Heart left ventricle (tissue), 16 donors: ENCODE results near the gene SCLT1. TPM values are rescaled to one million over a fixed set of nuclear protein-coding genes. Genes with fewer than 3 reads are reported as not detected.

Experiments used
- ATAC-seq, 4 donors: fragments of 200-7000 bp; cut with Tn5 transposase; one replicate each; pipeline ENCODE4 v1.9.1; 2020 to 2022; ENCODE audit warnings: moderate library complexity in 4 of 4, mild to moderate bottlenecking in 3 of 4, moderate number of reproducible peaks in 1 of 4
- DNase-seq, 5 donors: peaks; one replicate each; pipeline ENCODE4 v3.0.0-alpha.2; 2020
- H3K27ac ChIP-seq, 12 donors: fragments of 200-600 bp; sonication (generic) in 4 of 12; one replicate each; pipeline versions ENCODE4 v1.5.0 to v1.8.0; 2016 to 2022; ENCODE audit warnings: mild to moderate bottlenecking in 2 of 12
- H3K27me3 ChIP-seq, 9 donors: fragments of 200-600 bp; sonication (generic) in 2 of 9; one replicate each; pipeline versions ENCODE4 v1.5.1 to v1.8.0; 2016 to 2022; ENCODE audit warnings: mild to moderate bottlenecking in 3 of 9
- H3K36me3 ChIP-seq, 9 donors: fragments of 200-600 bp; sonication (generic) in 2 of 9; one replicate each; pipeline versions ENCODE4 v1.5.0 to v1.8.0; 2018 to 2022; ENCODE audit warnings: mild to moderate bottlenecking in 2 of 9
- H3K4me1 ChIP-seq, 12 donors: fragments of 200-600 bp; sonication (generic) in 4 of 12; one replicate each; pipeline versions ENCODE4 v1.5.0 to v1.8.0; 2016 to 2022; ENCODE audit warnings: mild to moderate bottlenecking in 3 of 12
- H3K4me3 ChIP-seq, 12 donors: fragments of 200-600 bp; sonication (generic) in 4 of 12; one replicate each; pipeline versions ENCODE4 v1.5.0 to v1.8.0; 2017 to 2022; ENCODE audit warnings: mild to moderate bottlenecking in 9 of 12, moderate library complexity in 4 of 12
- H3K9me3 ChIP-seq, 12 donors: fragments of 200-600 bp; sonication (generic) in 4 of 12; one replicate each; pipeline versions ENCODE4 v1.5.0 to v1.8.0; 2016 to 2022; ENCODE audit warnings: mild to moderate bottlenecking in 1 of 12
- CTCF ChIP-seq, 12 donors: fragments of 200-600 bp; sonication (generic) in 4 of 12; IDR thresholded peaks; one replicate each; pipeline versions ENCODE4 v1.5.0 to v1.8.0; 2018 to 2022; ENCODE audit warnings: antibody characterized with exemption in 12 of 12, mild to moderate bottlenecking in 5 of 12
- POLR2A ChIP-seq, 2 donors: fragments of 450-650 bp; IDR thresholded peaks; one replicate each; pipeline ENCODE4 v1.6.1; 2017; ENCODE audit warnings: antibody characterized with exemption in 2 of 2, mild to moderate bottlenecking in 2 of 2, moderate library complexity in 2 of 2
- WGBS, 4 donors: extraction: QIAGEN DNeasy Blood & Tissue Kit in 2 of 4; methylation state at CpG; one replicate each; pipeline versions ENCODE4 v1.1.5 to v1.1.7; 2013 to 2018; 5-methylcytosine and 5-hydroxymethylcytosine counted together
- intact Hi-C, 10 donors: fragments of 100-400 bp; cut with DNase I; formaldehyde crosslinking; loops; one replicate each; pipeline versions ENCODE4 v1.11.1 to v1.14.2; 2022
- polyA plus RNA-seq, 2 donors: library from polyadenylated mRNA; stranded (reverse); fragments of 200-250 nt; gene quantifications; one replicate each; pipeline ENCODE4 v1.2.3, GENCODE V29; 2013
- total RNA-seq, 9 donors: library from RNA; depleted of rRNA in 2 of 9; stranded (reverse); fragments of >200 nt in 2 of 9; fragmentation: NEBNext Ultra II Directional in 3 of 9; extraction: Animal tissue kit (Norgen Biotek cat#: 25700) in 3 of 9; gene quantifications; one replicate each; pipeline versions ENCODE4 v1.1.0 to v1.2.4, GENCODE V29; 2016 to 2023
- donor health status: ischemic (EF 13 %, LVEDD 7.1; RV severe dilation, severe dysfunction).
- donor health status: healthy with polysubstance abuse.
- donor health status: DM: no; HTN: yes; CAD: no.
- donor health status: DM: no; HTN: no; CAD: no.
- donor health status: ischemic (EF 25% LVEDD 6.9; RV normal size, moderate dysfunction).
- donor health status: ischemic (EF 25% LVEDD 5.7; RV mildly dilated, moderate dysfunction).
- donor health status: healthy.
- donor health status: DM: yes; HTN: yes; CAD: no.
- donor health status: ischemic (EF 35%, LVEDD 5.7; RV mildly dilated, moderate dysfunction).
- donor health status: nonischemic (EF 11% LVEDD 7.7; RV severe dilation, severe dysfunction).
- donor health status: DM: yes; HTN: yes; CAD: no.
- donor health status: PGD.
- donor health status: ischemic (EF 29% LVEDD 5.4; RV normal size, mild dysfunction).
- donor health status: nonischemic (EF 23%, LVEDD 6.1; RV moderate dilation, normal function).

SCLT1 gene
- total and polyA plus RNA-seq, 11 donors, result 3.4 to 13.7 (median 10.1) TPM

- Histone ChIP-seq H3K36me3 (peaks cover 0 to 14% (median 0%) of the 10 kb centered on the region in 9 donors), H3K27ac (peak overlapping the region in 1 of 12 donors; percentile 18), H3K4me3 (no peak overlapping the region), H3K4me1 (peaks cover 0 to 14% (median 0%) of the 10 kb centered on the region in 12 donors), H3K27me3 (no peaks in the 10 kb centered on the region), H3K9me3 (no peaks in the 10 kb centered on the region)
- no peak for TF ChIP-seq POLR2A (IDR thresholded peaks at IDR 0.05)
- no peak for TF ChIP-seq CTCF (IDR thresholded peaks at IDR 0.05)
- intact Hi-C loops, result no loop called here
- 55 to 66% (median 59%) methylated on average over 3 of the region's 3 CpGs for WGBS, 4 donors
- ATAC-seq (peak; percentile 60 to 85 (median 76)), DNase-seq (no peak)
These were observed 16.9 kb upstream of the SCLT1 start for GRCh38 chr4:129109965-129110824.

- H3K4me1 ChIP-seq, result peaks cover 0 to 22% (median 10%) of the 10 kb centered on the region in 12 donors
- ATAC-seq (no peak), DNase-seq (no peak)
- H3K36me3 ChIP-seq, result peaks cover 0 to 7% (median 3%) of the 10 kb centered on the region in 9 donors
- H3K4me3 ChIP-seq, result no peak overlapping the region
- intact Hi-C loops, result loop anchor here in 2 of 10 donors (10.0 kb wide), 2 partner anchors 284 to 814 kb away; partner anchors contain the start of gene PGRMC2 (in 1 of the 2)
- no peaks in the 10 kb centered on the region for H3K27me3 ChIP-seq
- TF ChIP-seq POLR2A (IDR thresholded peaks at IDR 0.05), result no peak
- H3K27ac ChIP-seq, result no peak overlapping the region
- H3K9me3 ChIP-seq, result no peaks in the 10 kb centered on the region
These were observed 5.2 kb upstream of the SCLT1 start for GRCh38 chr4:129098531-129099001.

- DNase-seq (peak; percentile 60 to 77 (median 69)), ATAC-seq (peak in 3 of 4 donors; percentile 40 to 57 (median 49))
- H3K27me3 ChIP-seq, result no peaks in the 10 kb centered on the region
- H3K4me3 ChIP-seq, result peak within 1 kb of the TSS; percentile 33 to 70 (median 58)
- peak in 1 of 2 donors; percentile 38 for TF ChIP-seq POLR2A (IDR thresholded peaks at IDR 0.05)
- no peak for TF ChIP-seq CTCF (IDR thresholded peaks at IDR 0.05)
- peaks cover 0 to 39% (median 23%) of the 10 kb centered on the region in 12 donors for H3K4me1 ChIP-seq
- peak within 1 kb of the TSS; percentile 35 to 95 (median 83) for H3K27ac ChIP-seq
- no peaks in the 10 kb centered on the region for H3K9me3 ChIP-seq
- no peaks in the 10 kb centered on the region for H3K36me3 ChIP-seq
- WGBS, 4 donors, result 8 to 13% (median 9%) methylated on average over 14 of the region's 14 CpGs
- intact Hi-C loops, result loop anchor here in 2 of 10 donors (10.0 kb wide), 2 partner anchors 281 to 811 kb away; partner anchors contain the start of gene PGRMC2 (in 1 of the 2)
These were observed 2.6 kb upstream of the SCLT1 start, which contains the start of gene C4orf33 for GRCh38 chr4:129095811-129096454. C4orf33 (plus strand) TSS chr4:129096152; CDS start chr4:129102611, 6,459 bp downstream.

GRCh38 chr4:129094347-129094746 lies 1.0 kb upstream of the SCLT1 start:
- DNase-seq (no peak), ATAC-seq (no peak)
- intact Hi-C loops, result loop anchor here in 3 of 10 donors (5.0 to 10.0 kb wide), 5 partner anchors 280 to 1032 kb away; partner anchors contain the start of genes PGRMC2 (in 2 of the 3) and LARP1B (in 1 of the 3)
- Histone ChIP-seq H3K4me3 (peak overlapping the region in 9 of 12 donors; percentile 50 to 92 (median 79)), H3K9me3 (no peaks in the 10 kb centered on the region), H3K27me3 (no peaks in the 10 kb centered on the region), H3K4me1 (peaks cover 0 to 55% (median 23%) of the 10 kb centered on the region in 12 donors), H3K36me3 (no peaks in the 10 kb centered on the region), H3K27ac (peak overlapping the region in 4 of 12 donors; percentile 95 to 98 (median 98))
- no peak for TF ChIP-seq POLR2A (IDR thresholded peaks at IDR 0.05)
- 77 to 89% (median 81%) methylated on average over 3 of the region's 3 CpGs for WGBS, 4 donors
